Activated CD4-positive, alpha-beta T cell treated with anti-CD3 and anti-CD28 coated beads, Interleukin-2, amount 50 U/mL, for 48 hours (primary cell): Measurements from ENCODE around the gene KRABD2.
"Not testable (repeated sequence)": the region's sequence is repeated elsewhere in the genome, so short reads cannot be mapped to it uniquely, and the experiment has no call there.

Experiments used
- DNase-seq, 2 experiments: peaks; one replicate each; pipeline ENCODE4 v3.0.0-alpha.2; 2020

Gene KRABD2

GRCh38 chr17:8357910-8358309 is 18.6 kb downstream of the KRABD2 start:
- no peak for DNase-seq

GRCh38 chr17:8354236-8354635 is 22.3 kb downstream of the KRABD2 start:
- no peak for DNase-seq

- DNase-seq = no peak
Observed at GRCh38 chr17:8353736-8354135, 22.8 kb downstream of the KRABD2 start.

- no peak for DNase-seq
Observed at GRCh38 chr17:8350339-8350738, 26.2 kb downstream of the KRABD2 start.

GRCh38 chr17:8347001-8347400 is 29.5 kb downstream of the KRABD2 start:
- not testable (repeated sequence) for DNase-seq

- DNase-seq = no peak
Observed at GRCh38 chr17:8345951-8346665, 30.4 kb downstream of the KRABD2 start.

GRCh38 chr17:8345052-8345690 is 31.3 kb downstream of the KRABD2 start:
- DNase-seq = no peak

- no peak for DNase-seq
Observed at GRCh38 chr17:8341456-8341855, 35.0 kb downstream of the KRABD2 start.

- DNase-seq = no peak
Observed at GRCh38 chr17:8339540-8339939, 37.0 kb downstream of the KRABD2 start, which contains the start of gene ODF4. Gene ODF4, plus strand, starts transcription at chr17:8339840. Its CDS starts 212 bp downstream, at chr17:8340052.

- no peak for DNase-seq
Observed at GRCh38 chr17:8338753-8339140, 37.8 kb downstream of the KRABD2 start.

GRCh38 chr17:8337802-8338752 is 38.4 kb downstream of the KRABD2 start:
- DNase-seq = no peak

- no peak for DNase-seq
Observed at GRCh38 chr17:8333281-8333680, 43.2 kb downstream of the KRABD2 start.

GRCh38 chr17:8332688-8333087 is 43.8 kb downstream of the KRABD2 start:
- no peak for DNase-seq

GRCh38 chr17:8332128-8332527 is 44.4 kb downstream of the KRABD2 start:
- no peak for DNase-seq

GRCh38 chr17:8327303-8327649 is 49.2 kb downstream of the KRABD2 start:
- DNase-seq = no peak
